ENCODE results near the gene HOXC6. TPM values are rescaled to one million over a fixed set of nuclear protein-coding genes. Genes with fewer than 3 reads are reported as not detected.

HOXC6 gene
- total RNA-seq, 2 experiments from 2014 or later, result not detected

DNA sequence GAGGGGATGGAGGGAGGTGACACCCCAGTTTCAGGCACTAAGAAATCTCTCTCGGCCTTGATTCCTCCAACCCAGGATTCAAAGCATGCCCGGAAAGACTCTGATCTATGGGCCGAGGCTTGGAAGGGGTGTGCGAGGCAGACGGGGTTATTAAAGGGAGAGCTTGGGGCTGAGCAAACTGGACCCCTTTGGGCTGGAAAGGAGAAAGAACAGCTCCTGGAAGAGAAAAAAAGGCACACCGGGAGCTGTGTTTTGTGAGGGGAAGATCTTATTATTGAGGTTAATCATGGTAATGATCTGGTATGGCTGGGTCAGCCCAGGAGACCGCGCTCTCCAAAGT lies 19.7 kb downstream of the HOXC6 start:
- no peak for DNase-seq
- Histone ChIP-seq H3K27ac (ENCODE audit: low read depth in 1 of 2, low read length in 2 of 2) (no peak overlapping the region), H3K9me3 (ENCODE audit: control insufficient read depth in 1 of 2, insufficient read depth in 1 of 2, low read length in 2 of 2) (peaks cover 0 to 23% of the 10 kb centered on the region in 2 experiments), H3K36me3 (ENCODE audit: insufficient read depth, low read length) (no peaks in the 10 kb centered on the region), H3K4me1 (ENCODE audit: insufficient read depth, low read length) (peaks cover 37% of the 10 kb centered on the region), H3K4me3 (ENCODE audit: low read length) (no peak overlapping the region), H3K27me3 (ENCODE audit: control insufficient read depth in 1 of 2, insufficient read depth in 2 of 2, low read length in 2 of 2) (peaks cover 91 to 97% of the 10 kb centered on the region in 2 experiments)
- no peak for ATAC-seq (ENCODE audit: poor library complexity)
- peaks cover 100% of the 10 kb centered on the region for H3K27me3 Mint-ChIP-seq
- no peak for TF ChIP-seq CTCF (IDR thresholded peaks at IDR 0.05)
- POLR2A ChIA-PET, result no interaction called here
- H3K9me3 Mint-ChIP-seq, result no peaks in the 10 kb centered on the region
- peaks cover 41% of the 10 kb centered on the region for H3K4me1 Mint-ChIP-seq (ENCODE audit: low read depth)
- H3K27ac Mint-ChIP-seq, result no peak overlapping the region
- no peaks in the 10 kb centered on the region for H3K36me3 Mint-ChIP-seq (ENCODE audit: low read depth)
- CTCF ChIA-PET, result interaction anchor here (0.5 kb wide), 1 partner anchor 852 kb away, joined by 4 read pairs; no protein-coding TSS in a partner anchor
- H3K4me3 Mint-ChIP-seq, result no peak overlapping the region
- intact Hi-C loops (cut with DNase I, micrococcal nuclease), result loop anchor here in 1 of 2 experiments (5.0 kb wide), 1 partner anchor 86 kb away; no protein-coding TSS in a partner anchor

DNA sequence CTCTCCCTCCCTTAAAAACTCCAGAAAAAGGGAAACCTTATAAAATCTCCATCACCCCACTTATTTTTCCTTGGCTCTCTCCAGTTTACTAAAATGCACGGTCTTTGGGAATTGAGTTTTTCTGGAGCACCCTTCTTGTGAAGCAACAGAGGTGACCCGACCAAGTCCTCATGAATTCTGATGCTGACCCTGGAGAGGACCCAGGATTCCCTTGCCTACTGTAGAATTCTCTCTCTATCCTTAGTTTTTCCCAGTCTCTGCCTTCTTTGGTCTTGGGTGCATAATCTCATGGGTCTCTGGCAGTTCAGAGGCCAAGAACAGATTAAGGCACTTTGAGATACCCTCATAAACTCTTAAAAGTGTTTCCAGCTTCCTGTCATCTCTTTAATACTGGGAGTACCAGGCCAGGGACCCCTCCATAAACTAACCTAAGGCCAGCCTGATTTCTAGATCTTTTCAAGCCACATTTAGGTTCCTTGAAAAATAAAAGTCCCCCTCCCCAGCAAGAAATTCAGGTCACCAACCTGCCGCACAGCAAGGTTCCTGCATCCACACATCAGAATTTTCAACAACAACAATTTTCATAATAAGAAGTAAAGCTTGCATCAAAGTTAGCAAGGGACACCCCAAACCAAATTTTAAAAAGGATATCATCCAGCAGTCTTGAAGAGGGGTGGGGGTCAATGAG lies 20.3 kb downstream of the HOXC6 start:
- no peak for ATAC-seq (ENCODE audit: poor library complexity)
- Mint-ChIP-seq H3K4me1 (ENCODE audit: low read depth) (peaks cover 45% of the 10 kb centered on the region), H3K9me3 (no peaks in the 10 kb centered on the region), H3K27ac (no peak overlapping the region), H3K4me3 (no peak overlapping the region), H3K36me3 (ENCODE audit: low read depth) (no peaks in the 10 kb centered on the region), H3K27me3 (peaks cover 98% of the 10 kb centered on the region)
- H3K9me3 ChIP-seq (ENCODE audit: control insufficient read depth in 1 of 2, insufficient read depth in 1 of 2, low read length in 2 of 2), result peaks cover 0 to 29% of the 10 kb centered on the region in 2 experiments
- no peaks in the 10 kb centered on the region for H3K36me3 ChIP-seq (ENCODE audit: insufficient read depth, low read length)
- peaks cover 44% of the 10 kb centered on the region for H3K4me1 ChIP-seq (ENCODE audit: insufficient read depth, low read length)
- TF ChIP-seq CTCF (IDR thresholded peaks at IDR 0.05), result no peak
- no peak for DNase-seq
- H3K4me3 ChIP-seq (ENCODE audit: low read length), result no peak overlapping the region
- ChIA-PET CTCF (no interaction called here), POLR2A (no interaction called here)
- H3K27ac ChIP-seq (ENCODE audit: low read depth in 1 of 2, low read length in 2 of 2), result no peak overlapping the region
- intact Hi-C loops (cut with DNase I, micrococcal nuclease), result loop anchor here in 1 of 2 experiments (5.0 kb wide), 1 partner anchor 86 kb away; no protein-coding TSS in a partner anchor
- H3K27me3 ChIP-seq (ENCODE audit: control insufficient read depth in 1 of 2, insufficient read depth in 2 of 2, low read length in 2 of 2), result peaks cover 92 to 100% of the 10 kb centered on the region in 2 experiments

DNA sequence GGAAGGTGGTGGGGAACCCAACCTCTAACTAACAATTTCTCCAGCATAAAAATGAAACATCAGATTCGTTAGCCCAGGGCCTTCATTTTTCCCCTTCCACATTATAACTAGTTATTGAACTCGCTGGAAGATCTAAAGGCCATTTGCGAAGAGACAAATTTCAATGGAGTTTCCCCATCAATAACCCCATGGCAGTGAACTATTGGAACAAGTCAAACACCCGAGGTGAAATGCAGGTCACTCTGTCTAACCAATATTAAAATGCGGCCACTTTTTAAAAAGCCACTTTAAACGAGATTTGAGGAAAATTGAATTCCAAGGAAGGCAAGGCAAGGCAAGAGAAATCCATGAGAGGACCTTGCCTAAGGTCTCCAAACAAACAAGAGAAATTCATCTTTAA lies 20.9 kb downstream of the HOXC6 start:
- ATAC-seq (ENCODE audit: poor library complexity), result no peak
- POLR2A ChIA-PET, result no interaction called here
- Mint-ChIP-seq H3K27me3 (peaks cover 98% of the 10 kb centered on the region), H3K9me3 (no peaks in the 10 kb centered on the region), H3K36me3 (ENCODE audit: low read depth) (no peaks in the 10 kb centered on the region), H3K4me3 (no peak overlapping the region), H3K4me1 (ENCODE audit: low read depth) (peaks cover 45% of the 10 kb centered on the region), H3K27ac (no peak overlapping the region)
- DNase-seq, result no peak
- H3K4me1 ChIP-seq (ENCODE audit: insufficient read depth, low read length), result peaks cover 49% of the 10 kb centered on the region
- CTCF ChIA-PET, result no interaction called here
- TF ChIP-seq CTCF (IDR thresholded peaks at IDR 0.05), result no peak
- H3K36me3 ChIP-seq (ENCODE audit: insufficient read depth, low read length), result no peaks in the 10 kb centered on the region
- H3K27ac ChIP-seq (ENCODE audit: low read depth in 1 of 2, low read length in 2 of 2), result no peak overlapping the region
- peaks cover 0 to 29% of the 10 kb centered on the region in 2 experiments for H3K9me3 ChIP-seq (ENCODE audit: control insufficient read depth in 1 of 2, insufficient read depth in 1 of 2, low read length in 2 of 2)
- H3K27me3 ChIP-seq (ENCODE audit: control insufficient read depth in 1 of 2, insufficient read depth in 2 of 2, low read length in 2 of 2), result peaks cover 91 to 99% of the 10 kb centered on the region in 2 experiments
- H3K4me3 ChIP-seq (ENCODE audit: low read length), result no peak overlapping the region
- intact Hi-C loops (cut with DNase I, micrococcal nuclease), result loop anchor here in 1 of 2 experiments (5.0 kb wide), 1 partner anchor 87 kb away; no protein-coding TSS in a partner anchor

Data from CD4-positive, alpha-beta T cell (primary cell).